CD4-positive, alpha-beta T cell (primary cell): ENCODE data around the gene DYNC1LI1. TPM values are rescaled to one million over a fixed set of nuclear protein-coding genes. Genes with fewer than 3 reads are reported as not detected.
A peak's percentile ranks its signal among the peaks of the same experiment; 100 is the strongest.

Experiments
- ATAC-seq: fragments of 200-7000 bp; cut with Tn5 transposase; one replicate; pipeline ENCODE4 v1.10.0; 2022; ENCODE audit warnings: mild to moderate bottlenecking; ENCODE audit not compliant: poor library complexity
- CTCF ChIA-PET: fragments of 350-600 bp; sonication (Branson Sonifier 250); formaldehyde crosslinking; loops from one replicate; lab custom pipeline; 2021; ENCODE audit warnings: antibody characterized with exemption, inconsistent platforms; lab: Charles Lee
- POLR2A ChIA-PET: fragments of 350-600 bp; sonication (Branson Sonifier 250); formaldehyde crosslinking; loops from one replicate; lab custom pipeline; 2021; ENCODE audit warnings: antibody characterized with exemption, inconsistent platforms; lab: Charles Lee
- DNase-seq, 14 experiments: peaks; one replicate each; pipeline ENCODE4 v3.0.0-alpha.2; 2013 to 2020; ENCODE audit warnings: mixed read lengths in 2 of 14
- H3K27ac ChIP-seq, 2 donors: one replicate each; pipeline versions ENCODE4 v1.5.1 to v1.7.0; 2013; ENCODE audit warnings: low read length in 2 of 2, low read depth in 1 of 2, mild to moderate bottlenecking in 1 of 2
- H3K27me3 ChIP-seq, 2 experiments: 1 replicate in 1 of 2; 2 replicates in 1 of 2; pipeline versions ENCODE4 v1.6.1 to v1.7.0; 2013; ENCODE audit warnings: low read length in 2 of 2, control low read depth in 1 of 2, mild to moderate bottlenecking in 1 of 2, moderate library complexity in 1 of 2; ENCODE audit not compliant: insufficient read depth in 2 of 2, control insufficient read depth in 1 of 2
- H3K36me3 ChIP-seq: one replicate; pipeline ENCODE4 v1.6.1; 2013; ENCODE audit warnings: low read length, control low read depth; ENCODE audit not compliant: insufficient read depth
- H3K4me1 ChIP-seq: one replicate; pipeline ENCODE4 v1.6.1; 2013; ENCODE audit warnings: low read length, control low read depth; ENCODE audit not compliant: insufficient read depth
- H3K4me3 ChIP-seq: one replicate; pipeline ENCODE4 v1.5.1; 2013; ENCODE audit warnings: mild to moderate bottlenecking, low read length, moderate library complexity
- H3K9me3 ChIP-seq, 2 experiments: 1 replicate in 1 of 2; 2 replicates in 1 of 2; pipeline versions ENCODE4 v1.6.1 to v1.7.0; 2013; ENCODE audit warnings: low read length in 2 of 2, mild to moderate bottlenecking in 2 of 2, control low read depth in 1 of 2, moderate library complexity in 1 of 2; ENCODE audit not compliant: control insufficient read depth in 1 of 2, insufficient read depth in 1 of 2
- H3K27ac Mint-ChIP-seq: one replicate; pipeline ENCODE4 v1.8.0; 2020; ENCODE audit warnings: mixed read lengths
- H3K27me3 Mint-ChIP-seq: one replicate; pipeline ENCODE4 v1.8.0; 2021; ENCODE audit warnings: mixed read lengths
- H3K36me3 Mint-ChIP-seq: one replicate; pipeline ENCODE4 v1.8.0; 2021; ENCODE audit warnings: low read depth, mixed read lengths
- H3K4me1 Mint-ChIP-seq: one replicate; pipeline ENCODE4 v1.8.0; 2021; ENCODE audit warnings: low read depth, mixed read lengths
- H3K4me3 Mint-ChIP-seq: one replicate; pipeline ENCODE4 v1.8.0; 2020; ENCODE audit warnings: mild to moderate bottlenecking, mixed read lengths
- H3K9me3 Mint-ChIP-seq: one replicate; pipeline ENCODE4 v1.8.0; 2020; ENCODE audit warnings: mixed read lengths
- CTCF ChIP-seq: fragments of 200-600 bp; IDR thresholded peaks from one replicate; pipeline ENCODE4 v1.8.0; 2022; ENCODE audit warnings: antibody characterized with exemption, mild to moderate bottlenecking
- intact Hi-C, 2 experiments: fragments of 100-400 bp; cut with DNase I in 1 of 2; cut with micrococcal nuclease in 1 of 2; formaldehyde crosslinking; loops; one replicate each; pipeline versions ENCODE4 v1.15.1 to v1.9.0; 2023 to 2025; cut with DNase I, micrococcal nuclease
- total RNA-seq, 174 experiments: library from RNA in 2 of 174; stranded (reverse) in 2 of 174; gene quantifications; one replicate each; pipeline ENCODE4 v1.2.3 and lab custom pipeline; 2021 to 2026

Gene DYNC1LI1
- total RNA-seq, 2 experiments from 2014 or later: 28.1 to 28.3 TPM

- Mint-ChIP-seq H3K9me3 (no peaks in the 10 kb centered on the region), H3K27me3 (no peaks in the 10 kb centered on the region), H3K36me3 (peaks cover 32% of the 10 kb centered on the region), H3K27ac (no peak overlapping the region), H3K4me1 (peaks cover 41% of the 10 kb centered on the region), H3K4me3 (no peak overlapping the region)
- H3K27me3 ChIP-seq: no peaks in the 10 kb centered on the region
- peaks cover 32% of the 10 kb centered on the region for H3K4me1 ChIP-seq
- no peak overlapping the region for H3K4me3 ChIP-seq
- TF ChIP-seq CTCF: no peak
- intact Hi-C loops: no loop called here
- peaks cover 8% of the 10 kb centered on the region for H3K36me3 ChIP-seq
- DNase-seq (no peak), ATAC-seq (no peak)
- no peak overlapping the region for H3K27ac ChIP-seq
- no peaks in the 10 kb centered on the region for H3K9me3 ChIP-seq
- CTCF ChIA-PET: interaction anchor here (0.7 kb wide), 1 partner anchor 87 kb away, joined by 3 read pairs; no protein-coding TSS in a partner anchor
- POLR2A ChIA-PET: no interaction called here
Measured at GRCh38 chr3:32495609-32496008, 75.0 kb downstream of the DYNC1LI1 start.

GRCh38 chr3:32495085-32495484 is 75.6 kb downstream of the DYNC1LI1 start:
- no peak overlapping the region for H3K4me3 Mint-ChIP-seq

GRCh38 chr3:32493437-32494414 is 76.9 kb downstream of the DYNC1LI1 start:
- peak in 2 of 14 experiments; percentile 48 to 52 for DNase-seq
- H3K27me3 ChIP-seq: no peaks in the 10 kb centered on the region
- H3K27ac ChIP-seq: no peak overlapping the region
- H3K36me3 ChIP-seq: peaks cover 12% of the 10 kb centered on the region
- TF ChIP-seq CTCF: no peak
- H3K4me3 Mint-ChIP-seq: no peak overlapping the region
- peaks cover 32% of the 10 kb centered on the region for H3K4me1 ChIP-seq
- ChIA-PET POLR2A (interaction anchor here (1.0 kb wide), 1 partner anchor 16 kb away, joined by 3 read pairs; no protein-coding TSS in a partner anchor), CTCF (interaction anchor here (0.6 kb wide), 1 partner anchor 12 kb away, joined by 3 read pairs; no protein-coding TSS in a partner anchor)
- intact Hi-C loops: no loop called here
- H3K4me1 Mint-ChIP-seq: peaks cover 26% of the 10 kb centered on the region
- H3K9me3 ChIP-seq: no peaks in the 10 kb centered on the region
- H3K4me3 ChIP-seq: no peak overlapping the region
- H3K36me3 Mint-ChIP-seq: peaks cover 23% of the 10 kb centered on the region
- H3K9me3 Mint-ChIP-seq: no peaks in the 10 kb centered on the region
- H3K27ac Mint-ChIP-seq: no peak overlapping the region
- ATAC-seq: no peak
- no peaks in the 10 kb centered on the region for H3K27me3 Mint-ChIP-seq

More at GRCh38 chr3:32495085-32495484, 75.6 kb downstream of the DYNC1LI1 start:
- no peak for DNase-seq
- Histone ChIP-seq H3K27ac (no peak overlapping the region), H3K4me1 (peaks cover 32% of the 10 kb centered on the region), H3K27me3 (no peaks in the 10 kb centered on the region), H3K36me3 (peaks cover 11% of the 10 kb centered on the region), H3K4me3 (no peak overlapping the region), H3K9me3 (no peaks in the 10 kb centered on the region)
- no peaks in the 10 kb centered on the region for H3K27me3 Mint-ChIP-seq
- intact Hi-C loops: no loop called here
- CTCF ChIA-PET: no interaction called here
- peaks cover 36% of the 10 kb centered on the region for H3K4me1 Mint-ChIP-seq
- POLR2A ChIA-PET: no interaction called here
- no peak overlapping the region for H3K27ac Mint-ChIP-seq
- H3K9me3 Mint-ChIP-seq: no peaks in the 10 kb centered on the region
- H3K36me3 Mint-ChIP-seq: peaks cover 29% of the 10 kb centered on the region
- no peak for ATAC-seq
- no peak for TF ChIP-seq CTCF
